ENCODE results near the gene SEMA5A. TPM values are rescaled to one million over a fixed set of nuclear protein-coding genes. Genes with fewer than 3 reads are reported as not detected.

The SEMA5A gene
- total RNA-seq, 6 experiments from 2014 or later: 54.2 to 69.7 (median 59.9) TPM

DNA sequence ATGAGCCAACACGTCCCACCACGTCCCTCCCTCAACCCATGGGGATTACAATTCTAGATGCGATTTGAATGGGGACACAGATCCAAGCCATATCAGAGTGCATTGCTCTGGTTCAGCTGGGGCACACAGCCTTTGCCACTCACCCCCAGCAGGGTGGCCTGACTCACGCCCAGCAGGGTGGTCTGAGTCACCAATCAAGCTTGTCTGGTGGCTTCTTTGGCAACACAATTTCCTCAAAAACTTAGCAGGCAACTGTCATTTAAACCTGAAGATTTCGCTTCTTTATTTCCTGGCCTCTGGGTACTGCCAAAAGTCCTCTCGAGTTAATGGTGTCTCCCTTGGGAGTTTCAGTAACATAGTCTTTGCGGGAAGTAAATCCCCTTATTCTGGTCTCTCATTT is 16.3 kb upstream of the SEMA5A start:
- no peaks in the 10 kb centered on the region for H3K9me3 Mint-ChIP-seq
- no peaks in the 10 kb centered on the region; the same call in 1 of the 2 replicates for H3K36me3 Mint-ChIP-seq (ENCODE audit: low read depth)
- H3K4me1 Mint-ChIP-seq (ENCODE audit: low read depth): peaks cover 38% of the 10 kb centered on the region
- peaks cover 2% of the 10 kb centered on the region; the same call in 1 of the 2 replicates for H3K27me3 Mint-ChIP-seq (ENCODE audit: insufficient read depth)
- H3K4me3 Mint-ChIP-seq: no peak overlapping the region
- H3K27ac Mint-ChIP-seq: no peak overlapping the region
- TF ChIP-seq, protein P1, sequence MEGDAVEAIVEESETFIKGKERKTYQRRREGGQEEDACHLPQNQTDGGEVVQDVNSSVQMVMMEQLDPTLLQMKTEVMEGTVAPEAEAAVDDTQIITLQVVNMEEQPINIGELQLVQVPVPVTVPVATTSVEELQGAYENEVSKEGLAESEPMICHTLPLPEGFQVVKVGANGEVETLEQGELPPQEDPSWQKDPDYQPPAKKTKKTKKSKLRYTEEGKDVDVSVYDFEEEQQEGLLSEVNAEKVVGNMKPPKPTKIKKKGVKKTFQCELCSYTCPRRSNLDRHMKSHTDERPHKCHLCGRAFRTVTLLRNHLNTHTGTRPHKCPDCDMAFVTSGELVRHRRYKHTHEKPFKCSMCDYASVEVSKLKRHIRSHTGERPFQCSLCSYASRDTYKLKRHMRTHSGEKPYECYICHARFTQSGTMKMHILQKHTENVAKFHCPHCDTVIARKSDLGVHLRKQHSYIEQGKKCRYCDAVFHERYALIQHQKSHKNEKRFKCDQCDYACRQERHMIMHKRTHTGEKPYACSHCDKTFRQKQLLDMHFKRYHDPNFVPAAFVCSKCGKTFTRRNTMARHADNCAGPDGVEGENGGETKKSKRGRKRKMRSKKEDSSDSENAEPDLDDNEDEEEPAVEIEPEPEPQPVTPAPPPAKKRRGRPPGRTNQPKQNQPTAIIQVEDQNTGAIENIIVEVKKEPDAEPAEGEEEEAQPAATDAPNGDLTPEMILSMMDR (IDR thresholded peaks at IDR 0.05): no peak
- no peak for DNase-seq

DNA sequence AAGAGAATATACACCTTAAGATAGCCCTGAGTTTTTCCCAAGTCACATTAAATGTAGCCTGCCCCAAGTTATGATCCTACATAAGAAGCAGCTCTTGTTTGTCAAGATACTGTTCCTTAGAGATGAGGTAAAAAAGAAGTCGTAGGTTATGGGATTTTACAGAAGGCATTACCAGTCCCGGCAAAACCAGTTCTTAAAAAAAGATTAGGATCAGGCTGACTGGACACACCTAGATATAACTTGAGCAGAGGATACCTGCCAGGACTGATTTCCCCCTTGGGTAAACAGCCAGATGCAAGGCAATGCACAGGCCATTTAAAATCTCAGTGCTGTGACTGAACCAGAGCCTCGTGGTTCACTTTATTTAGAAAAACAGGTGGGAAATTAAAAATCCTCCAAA is 14.1 kb upstream of the SEMA5A start:
- DNase-seq: no peak
- H3K27ac Mint-ChIP-seq: no peak overlapping the region
- H3K4me3 Mint-ChIP-seq: no peak overlapping the region

DNA sequence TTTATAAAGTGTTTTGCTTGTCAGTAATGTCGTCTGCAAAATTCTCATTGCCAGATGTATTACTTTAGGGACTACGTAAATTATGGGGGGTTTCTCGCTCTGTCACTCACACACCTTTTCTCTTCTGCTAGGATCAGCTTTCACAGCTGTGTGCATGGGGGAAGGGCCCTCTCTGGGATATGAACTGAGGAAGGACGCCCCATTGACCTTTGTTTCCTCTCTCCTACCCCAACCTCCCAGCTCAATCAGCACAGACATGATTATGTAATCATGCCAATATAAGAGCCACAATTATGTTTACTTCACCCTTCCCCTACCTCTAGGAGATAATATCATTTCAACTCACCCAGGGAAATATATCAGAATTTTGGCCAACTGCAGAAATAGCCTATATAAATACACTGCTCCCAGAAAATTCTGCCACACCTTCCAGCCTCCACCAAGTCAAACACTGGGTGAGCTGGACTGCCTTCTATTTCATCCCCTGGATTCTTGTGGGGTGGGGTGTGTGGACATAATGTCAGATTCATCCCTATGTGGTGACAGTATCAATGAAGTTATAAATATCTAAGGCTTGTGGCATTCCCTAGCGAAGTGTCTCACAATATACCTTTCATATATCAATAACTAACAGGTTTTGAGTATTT is 12.6 kb upstream of the SEMA5A start:
- Mint-ChIP-seq H3K9me3 (no peaks in the 10 kb centered on the region), H3K27ac (no peak overlapping the region)

More for the DNA sequence above, 14.1 kb upstream of the SEMA5A start:
- Mint-ChIP-seq H3K36me3 (ENCODE audit: low read depth) (no peaks in the 10 kb centered on the region; the same call in 1 of the 2 replicates), H3K9me3 (no peaks in the 10 kb centered on the region), H3K27me3 (ENCODE audit: insufficient read depth) (peaks cover 2% of the 10 kb centered on the region; the same call in 1 of the 2 replicates), H3K4me1 (ENCODE audit: low read depth) (peaks cover 57% of the 10 kb centered on the region)
- TF ChIP-seq, protein P1 (IDR thresholded peaks at IDR 0.05): no peak

DNA sequence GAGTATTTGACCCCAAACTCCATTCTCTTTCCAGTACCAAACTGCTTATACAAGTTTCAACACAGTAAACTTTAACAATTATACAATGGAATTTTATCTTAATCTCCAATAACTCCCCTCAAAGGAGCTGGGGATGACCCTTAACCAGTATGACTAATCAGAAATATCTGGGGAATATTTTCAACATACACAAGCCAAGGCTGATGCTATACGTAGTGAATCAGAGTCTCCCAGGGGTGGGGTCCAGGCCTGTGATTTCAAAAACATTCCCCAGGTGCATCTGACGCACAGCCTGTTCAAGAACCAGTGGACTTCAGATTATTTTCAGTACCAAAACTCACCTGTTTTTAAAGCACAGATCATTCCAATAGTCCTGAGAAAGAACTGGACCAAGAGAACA is 11.8 kb upstream of the SEMA5A start:
- peak; percentile 48 for DNase-seq
- TF ChIP-seq, protein P1 (IDR thresholded peaks at IDR 0.05): no peak

More for the DNA sequence above, 12.6 kb upstream of the SEMA5A start:
- TF ChIP-seq, protein P1 (IDR thresholded peaks at IDR 0.05): no peak
- H3K36me3 Mint-ChIP-seq (ENCODE audit: low read depth): no peaks in the 10 kb centered on the region; the same call in 1 of the 2 replicates
- peaks cover 51% of the 10 kb centered on the region for H3K4me1 Mint-ChIP-seq (ENCODE audit: low read depth)
- H3K4me3 Mint-ChIP-seq: no peak overlapping the region
- DNase-seq: no peak
- peaks cover 3% of the 10 kb centered on the region; the same call in 1 of the 2 replicates for H3K27me3 Mint-ChIP-seq (ENCODE audit: insufficient read depth)

DNA sequence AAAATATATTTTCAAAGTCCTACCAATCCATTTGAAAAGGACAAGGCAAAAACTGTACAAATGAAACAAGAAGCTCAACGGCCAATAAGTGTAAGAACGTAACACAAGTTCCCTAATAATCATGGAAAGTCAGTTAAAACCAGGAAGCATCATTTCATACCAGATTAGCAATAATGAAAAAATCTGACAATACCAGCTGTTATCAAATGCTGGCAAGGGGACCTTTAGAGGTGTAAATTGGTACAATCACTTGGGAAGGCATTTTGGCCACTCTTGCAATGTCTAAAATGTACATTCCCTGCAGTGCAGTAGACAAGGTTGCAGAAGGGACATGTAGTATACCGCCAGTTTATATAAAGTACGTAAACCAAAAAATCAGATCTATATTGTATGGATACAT is 10.1 kb upstream of the SEMA5A start:
- TF ChIP-seq, protein P1 (IDR thresholded peaks at IDR 0.05): no peak
- H3K4me1 Mint-ChIP-seq (ENCODE audit: low read depth): peaks cover 36% of the 10 kb centered on the region
- no peaks in the 10 kb centered on the region for H3K9me3 Mint-ChIP-seq
- no peak for DNase-seq
- no peak overlapping the region for H3K27ac Mint-ChIP-seq
- peaks cover 13% of the 10 kb centered on the region for H3K36me3 Mint-ChIP-seq (ENCODE audit: low read depth)
- H3K4me3 Mint-ChIP-seq: no peak overlapping the region
- H3K27me3 Mint-ChIP-seq (ENCODE audit: insufficient read depth): peaks cover 6% of the 10 kb centered on the region; the same call in 1 of the 2 replicates

More for the DNA sequence above, 11.8 kb upstream of the SEMA5A start:
- H3K9me3 Mint-ChIP-seq: no peaks in the 10 kb centered on the region
- H3K36me3 Mint-ChIP-seq (ENCODE audit: low read depth): no peaks in the 10 kb centered on the region; the same call in 1 of the 2 replicates
- H3K27me3 Mint-ChIP-seq (ENCODE audit: insufficient read depth): peaks cover 6% of the 10 kb centered on the region; the same call in 1 of the 2 replicates
- H3K27ac Mint-ChIP-seq: peak overlapping the region; percentile 34
- no peak overlapping the region for H3K4me3 Mint-ChIP-seq
- H3K4me1 Mint-ChIP-seq (ENCODE audit: low read depth): peaks cover 47% of the 10 kb centered on the region

Data from HFFc6 (cell line).